Measurements from ENCODE around the gene C17orf107. TPM values are rescaled to one million over a fixed set of nuclear protein-coding genes. Genes with fewer than 3 reads are reported as not detected.

C17orf107 gene
- total and polyA plus RNA-seq, 9 of the 15 experiments (the other 6 are each of a cell fraction or from before 2014, with no cell fraction given) = 0.05 to 0.29 (median 0.07) TPM; not detected in 4

GRCh38 chr17:4939546-4939795 is 40.1 kb downstream of the C17orf107 start (continued):
- no peak for TF ChIP-seq TFE3 (CRISPR knock-in tag; IDR thresholded peaks at IDR 0.05)

GRCh38 chr17:4939796-4940554 is 40.6 kb downstream of the C17orf107 start, which contains the start of the genes RNF167 and SLC25A11:
TSS of gene RNF167 (plus strand) at chr17:4940268. CDS start at chr17:4940910, 642 bp downstream.
TSS of gene SLC25A11 (minus strand) at chr17:4940046. CDS start at chr17:4939910, 136 bp downstream.
- peak within 1 kb of the TSS; percentile 89 for H2AFZ ChIP-seq (ENCODE audit: low read depth, low read length)
- peak within 1 kb of the TSS; percentile 96 for H3K4me3 ChIP-seq
- no peaks in the 10 kb centered on the region for H3K9me1 ChIP-seq (ENCODE audit: control insufficient read depth, insufficient read depth, low read length)
- no peaks in the 10 kb centered on the region for H3K9me3 ChIP-seq (replicated peaks; ENCODE audit: control insufficient read depth, insufficient read depth, low read depth, low read length)
- ChIA-PET POLR2A (interaction anchor here (0.7 to 1.6 kb wide), 12 partner anchors 10 to 162 kb away, joined by 3 to 20 read pairs (median 3); partner anchors contain the start of genes ENO3, PFN1 and SPAG7), CTCF (ENCODE audit: low intra/inter-chr PET ratio) (no interaction called here)
- H3K36me3 ChIP-seq (ENCODE audit: control insufficient read depth, insufficient read depth, low read length) = peaks cover 63% of the 10 kb centered on the region
- ATAC-seq (peak; percentile 90), DNase-seq (ENCODE audit: extremely low read depth in 1 of 4, low spot score in 3 of 4) (peak; percentile 88 to 95 (median 92)), FAIRE-seq (peak; percentile 93)
- H3K79me2 ChIP-seq (ENCODE audit: control insufficient read depth, insufficient read depth, low read length) = peaks cover 63% of the 10 kb centered on the region
- H3K9ac ChIP-seq (ENCODE audit: insufficient read depth in 1 of 2, low read depth in 2 of 2, low read length in 2 of 2) = peak within 1 kb of the TSS; percentile 95 to 98
- peaks cover 1% of the 10 kb centered on the region; the same call in 1 of the 2 replicates for H4K20me1 ChIP-seq (replicated peaks; ENCODE audit: control insufficient read depth, insufficient read depth, low read length)
- no TSS peak for BruUV-seq (replicated peaks)
- WGBS (ENCODE audit: insufficient coverage, low coverage, missing lambda C conversion rate) = 1% methylated on average over 33 of the region's 72 CpGs
- H3K27me3 ChIP-seq (ENCODE audit: control insufficient read depth in 2 of 2, insufficient read depth in 2 of 2, low read length in 2 of 2) = no peaks in the 10 kb centered on the region
- H3K4me1 ChIP-seq (replicated peaks in 1 of 2; ENCODE audit: control insufficient read depth in 2 of 2, insufficient read depth in 2 of 2, low read length in 2 of 2) = peaks cover 18 to 29% of the 10 kb centered on the region in 2 experiments; a peak in 4 of 5 replicates
- in situ Hi-C loops (cut with MboI) = no loop called here
- intact Hi-C loops (cut with micrococcal nuclease) = no loop called here
- H3K4me2 ChIP-seq (ENCODE audit: insufficient read depth, low read length) = peak within 1 kb of the TSS; percentile 96
- H3K27ac ChIP-seq (ENCODE audit: extremely low read depth, low read depth, low read length) = peak within 1 kb of the TSS; percentile 90
- TF ChIP-seq MEF2A (IDR thresholded peaks at IDR 0.05; ENCODE audit: control insufficient read depth, low read depth, low read length) = no peak
- TF ChIP-seq SRSF9 (IDR thresholded peaks at IDR 0.05; ENCODE audit: borderline replicate concordance, low read depth, low read length) = no peak
- no peak for TF ChIP-seq ILF3 (IDR thresholded peaks at IDR 0.05; ENCODE audit: borderline replicate concordance)
- 0 out of 2 replicates have a peak, but pooled peaks have one; percentile 9 for TF ChIP-seq PML (IDR thresholded peaks at IDR 0.05; ENCODE audit: low read length)
- TF ChIP-seq SUPT5H (IDR thresholded peaks at IDR 0.05) = peak; percentile 74
- TF ChIP-seq ZBTB11 (CRISPR knock-in tag; IDR thresholded peaks at IDR 0.05) = peak in 1 of 3 experiments; percentile 77; a peak in 1 of 6 replicates
- peak; percentile 85 for TF ChIP-seq TAF1 (IDR thresholded peaks at IDR 0.05; ENCODE audit: control insufficient read depth, extremely low read depth, insufficient read depth, low read length, severe bottlenecking)
- 0 out of 2 replicates have a peak, but pooled peaks have one; percentile 53 for TF ChIP-seq KAT7 (CRISPR knock-in tag; IDR thresholded peaks at IDR 0.05; ENCODE audit: borderline replicate concordance)
- no peak for TF ChIP-seq HES1 (IDR thresholded peaks at IDR 0.05; ENCODE audit: low read depth)
